ENCODE measurements around the gene DNAH11. TPM values are rescaled to one million over a fixed set of nuclear protein-coding genes. Genes with fewer than 3 reads are reported as not detected.
A peak's percentile ranks its signal among the peaks of the same experiment; 100 is the strongest.

The DNAH11 gene
- polyA plus RNA-seq, 4 donors: 0.24 to 0.33 TPM; not detected in 2

DNA sequence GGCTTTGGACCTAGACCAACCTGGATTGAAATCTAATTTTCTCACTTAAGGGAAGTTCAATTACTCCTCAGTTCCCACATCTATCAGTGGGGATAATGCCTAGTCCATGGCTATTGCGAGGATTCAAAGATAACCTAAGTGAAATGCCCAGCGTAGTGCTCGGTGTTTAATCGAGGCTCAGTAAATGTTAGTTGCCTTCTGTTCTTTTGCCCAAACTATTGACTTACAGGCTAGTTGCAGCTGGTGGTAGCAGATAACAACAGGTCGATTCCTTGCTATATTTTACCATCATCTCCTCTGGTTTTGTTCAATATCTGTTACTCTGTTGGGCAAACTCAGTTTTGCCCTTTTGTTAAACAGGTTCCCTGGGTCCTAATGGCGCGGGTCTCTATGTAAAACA is 22.8 kb downstream of the DNAH11 start:
- no peak overlapping the region for H3K4me3 ChIP-seq (ENCODE audit: low read depth in 1 of 3, low read length in 3 of 3)
- no peak for DNase-seq
- H3K36me3 ChIP-seq (ENCODE audit: control insufficient read depth in 3 of 3, insufficient read depth in 2 of 3, low read depth in 1 of 3, low read length in 3 of 3): no peaks in the 10 kb centered on the region
- WGBS, 3 donors: 41 to 76% (median 62%) methylated on average over 7 of the region's 7 CpGs
- H3K27ac ChIP-seq (ENCODE audit: low read depth in 1 of 3, low read length in 2 of 3): no peak overlapping the region
- FAIRE-seq: no peak
- H3K4me1 ChIP-seq (ENCODE audit: control insufficient read depth in 3 of 3, insufficient read depth in 2 of 3, low read depth in 1 of 3, low read length in 2 of 3): no peaks in the 10 kb centered on the region
- H3K27me3 ChIP-seq (ENCODE audit: control insufficient read depth in 3 of 3, insufficient read depth in 3 of 3, low read length in 3 of 3): no peaks in the 10 kb centered on the region
- no peaks in the 10 kb centered on the region for H3K9me3 ChIP-seq (ENCODE audit: control insufficient read depth in 2 of 2, insufficient read depth in 1 of 2, low read depth in 1 of 2, low read length in 1 of 2)

DNA sequence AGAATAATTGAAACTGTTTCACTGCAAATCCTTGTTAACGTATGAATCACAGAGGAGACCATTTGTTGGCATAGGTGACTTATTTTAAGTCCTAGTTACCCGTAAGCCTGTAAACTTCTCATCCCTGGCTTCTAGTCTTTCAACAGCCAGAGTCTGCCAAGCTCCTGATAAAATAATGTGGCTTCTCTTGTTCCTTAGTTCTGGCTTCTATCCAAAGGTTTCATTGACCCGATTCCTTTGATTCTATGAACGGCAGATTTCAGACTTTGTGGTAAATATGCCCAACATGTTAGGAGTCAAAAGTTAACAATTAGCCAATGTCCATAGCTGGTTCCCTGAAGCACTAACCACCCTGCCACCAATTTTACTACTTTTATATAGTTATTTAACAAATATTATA is 23.3 kb downstream of the DNAH11 start:
- DNase-seq (peak in 1 of 2 donors; percentile 6), FAIRE-seq (no peak)
- Histone ChIP-seq H3K27me3 (ENCODE audit: control insufficient read depth in 3 of 3, insufficient read depth in 3 of 3, low read length in 3 of 3) (no peaks in the 10 kb centered on the region), H3K9me3 (ENCODE audit: control insufficient read depth in 2 of 2, insufficient read depth in 1 of 2, low read depth in 1 of 2, low read length in 1 of 2) (no peaks in the 10 kb centered on the region), H3K36me3 (ENCODE audit: control insufficient read depth in 3 of 3, insufficient read depth in 2 of 3, low read depth in 1 of 3, low read length in 3 of 3) (no peaks in the 10 kb centered on the region), H3K4me1 (ENCODE audit: control insufficient read depth in 3 of 3, insufficient read depth in 2 of 3, low read depth in 1 of 3, low read length in 2 of 3) (no peaks in the 10 kb centered on the region), H3K4me3 (ENCODE audit: low read depth in 1 of 3, low read length in 3 of 3) (no peak overlapping the region), H3K27ac (ENCODE audit: low read depth in 1 of 3, low read length in 2 of 3) (no peak overlapping the region)
- WGBS, 3 donors: 13 to 59% (median 26%) methylated on average over 4 of the region's 4 CpGs

DNA sequence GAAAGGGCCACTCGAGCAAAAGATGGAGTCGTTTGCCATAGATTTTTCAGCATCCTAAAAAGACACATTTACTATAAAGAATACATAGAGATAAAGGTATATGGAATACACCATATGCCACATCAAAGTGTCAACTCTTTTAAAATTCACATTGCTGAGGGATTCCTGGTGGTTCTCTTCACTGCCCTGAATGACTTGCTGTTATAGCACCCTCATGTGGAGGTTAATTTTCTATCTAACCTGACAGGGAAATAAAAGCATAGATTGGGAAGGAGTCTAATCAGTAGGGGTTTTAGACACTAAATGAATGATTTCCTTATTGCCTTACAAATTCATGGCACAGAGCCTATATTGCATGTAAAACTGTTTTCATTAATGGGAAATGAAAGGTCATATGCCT is 25.9 kb downstream of the DNAH11 start:
- no peaks in the 10 kb centered on the region for H3K36me3 ChIP-seq (ENCODE audit: control insufficient read depth in 3 of 3, insufficient read depth in 2 of 3, low read depth in 1 of 3, low read length in 3 of 3)
- no peak overlapping the region for H3K27ac ChIP-seq (ENCODE audit: low read depth in 1 of 3, low read length in 2 of 3)
- DNase-seq (peak; percentile 2 to 28), FAIRE-seq (no peak)
- H3K27me3 ChIP-seq (ENCODE audit: control insufficient read depth in 3 of 3, insufficient read depth in 3 of 3, low read length in 3 of 3): no peaks in the 10 kb centered on the region
- H3K4me1 ChIP-seq (ENCODE audit: control insufficient read depth in 3 of 3, insufficient read depth in 2 of 3, low read depth in 1 of 3, low read length in 2 of 3): no peaks in the 10 kb centered on the region
- WGBS, 3 donors: 71 to 78% (median 75%) methylated on average over 2 of the region's 2 CpGs
- no peaks in the 10 kb centered on the region for H3K9me3 ChIP-seq (ENCODE audit: control insufficient read depth in 2 of 2, insufficient read depth in 1 of 2, low read depth in 1 of 2, low read length in 1 of 2)
- no peak overlapping the region for H3K4me3 ChIP-seq (ENCODE audit: low read depth in 1 of 3, low read length in 3 of 3)

DNA sequence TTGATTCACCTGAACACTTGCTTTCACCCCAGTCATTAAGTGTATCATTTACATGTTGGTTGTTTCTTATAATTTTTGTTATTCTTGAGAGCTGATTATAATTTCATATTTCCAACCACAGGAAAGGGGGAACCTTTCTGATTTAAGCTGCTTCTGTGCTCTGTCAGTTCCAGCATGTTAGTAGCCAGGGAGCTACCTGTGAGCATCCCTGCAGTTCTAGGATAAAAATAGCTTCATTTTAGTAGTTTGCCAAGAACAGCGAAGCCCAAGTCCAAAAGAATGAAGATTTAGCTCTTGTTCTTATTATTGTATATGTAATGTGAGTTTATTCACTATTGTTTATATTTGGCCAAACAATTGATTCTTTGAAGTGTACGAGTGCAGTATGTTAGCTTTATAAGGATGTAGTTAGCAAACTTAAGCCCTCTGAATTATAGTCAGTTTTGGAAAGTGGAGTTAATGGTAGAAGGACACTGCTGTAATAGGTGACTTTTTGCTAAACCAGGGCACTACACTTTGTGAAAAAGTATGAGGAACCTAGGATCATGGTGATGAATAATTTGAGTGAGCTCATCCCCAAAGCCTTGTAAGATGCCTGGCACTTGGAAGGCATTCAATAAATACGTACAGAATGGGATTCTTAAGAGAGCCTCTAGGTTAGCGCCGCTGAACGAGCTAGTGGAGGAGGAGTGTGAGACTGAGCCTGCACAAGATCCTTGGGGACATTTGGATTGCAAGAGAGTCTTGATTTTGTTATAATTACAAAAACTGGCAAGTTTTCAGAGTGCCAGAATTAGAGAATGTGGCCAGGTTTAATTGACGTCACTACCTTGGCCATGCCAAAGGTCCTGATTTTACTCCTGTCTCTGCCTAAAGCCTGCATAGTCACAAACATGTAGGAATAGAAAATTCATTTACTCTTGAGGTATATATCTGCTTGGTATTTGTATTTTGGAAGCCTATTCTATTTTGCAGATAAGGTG is 29.8 kb downstream of the DNAH11 start:
- Histone ChIP-seq H3K9me3 (ENCODE audit: control insufficient read depth in 2 of 2, insufficient read depth in 1 of 2, low read depth in 1 of 2, low read length in 1 of 2) (no peaks in the 10 kb centered on the region), H3K27ac (ENCODE audit: low read depth in 1 of 3, low read length in 2 of 3) (no peak overlapping the region), H3K4me3 (ENCODE audit: low read depth in 1 of 3, low read length in 3 of 3) (no peak overlapping the region), H3K4me1 (ENCODE audit: control insufficient read depth in 3 of 3, insufficient read depth in 2 of 3, low read depth in 1 of 3, low read length in 2 of 3) (no peaks in the 10 kb centered on the region), H3K27me3 (ENCODE audit: control insufficient read depth in 3 of 3, insufficient read depth in 3 of 3, low read length in 3 of 3) (no peaks in the 10 kb centered on the region), H3K36me3 (ENCODE audit: control insufficient read depth in 3 of 3, insufficient read depth in 2 of 3, low read depth in 1 of 3, low read length in 3 of 3) (no peaks in the 10 kb centered on the region)
- WGBS, 3 donors: 77 to 85% (median 80%) methylated on average over 7 of the region's 7 CpGs
- DNase-seq: no peak
- FAIRE-seq: no peak

DNA sequence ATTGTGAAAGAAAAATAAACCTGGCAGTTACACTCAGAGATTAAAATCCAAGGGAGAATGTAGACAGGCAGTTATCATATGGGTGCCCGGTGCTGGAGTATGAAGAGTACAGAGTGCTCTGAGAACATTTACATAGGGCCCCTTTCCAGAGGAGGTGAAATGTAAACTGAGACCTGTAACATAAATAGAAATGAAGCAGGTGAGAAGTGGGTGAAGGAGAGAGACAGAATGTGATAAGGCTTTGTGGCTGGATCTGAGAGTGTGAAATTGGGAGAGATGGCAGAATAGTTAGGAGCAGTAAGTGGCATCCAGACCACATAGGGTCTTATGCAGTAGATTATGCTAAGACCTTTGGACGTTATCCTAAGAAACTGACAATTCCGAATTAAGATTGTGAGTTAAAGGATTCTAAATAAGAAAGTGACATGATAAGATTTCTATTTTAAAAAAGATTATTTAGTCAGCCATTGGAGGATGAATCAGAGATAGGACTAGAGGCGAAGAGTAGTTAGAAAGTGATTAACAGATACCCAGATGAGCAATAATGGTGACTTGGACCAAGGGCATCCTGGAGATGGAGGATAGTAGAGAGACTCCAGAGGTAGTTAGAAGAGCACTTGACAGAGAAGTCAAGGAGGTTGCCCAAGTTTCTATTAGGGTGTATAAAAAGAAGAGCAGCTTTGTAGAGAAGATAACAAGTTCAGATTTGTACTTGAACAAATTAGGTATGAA is 36.7 kb downstream of the DNAH11 start:
- Histone ChIP-seq H3K4me1 (ENCODE audit: control insufficient read depth in 3 of 3, insufficient read depth in 2 of 3, low read depth in 1 of 3, low read length in 2 of 3) (no peaks in the 10 kb centered on the region), H3K36me3 (ENCODE audit: control insufficient read depth in 3 of 3, insufficient read depth in 2 of 3, low read depth in 1 of 3, low read length in 3 of 3) (no peaks in the 10 kb centered on the region), H3K4me3 (ENCODE audit: low read depth in 1 of 3, low read length in 3 of 3) (no peak overlapping the region), H3K27me3 (ENCODE audit: control insufficient read depth in 3 of 3, insufficient read depth in 3 of 3, low read length in 3 of 3) (no peaks in the 10 kb centered on the region), H3K9me3 (ENCODE audit: control insufficient read depth in 2 of 2, insufficient read depth in 1 of 2, low read depth in 1 of 2, low read length in 1 of 2) (peaks cover 0 to 3% of the 10 kb centered on the region in 2 donors), H3K27ac (ENCODE audit: low read depth in 1 of 3, low read length in 2 of 3) (peak overlapping the region in 1 of 3 donors; percentile 40)
- FAIRE-seq (no peak), DNase-seq (no peak)
- 59 to 80% (median 73%) methylated on average over 4 of the region's 4 CpGs for WGBS, 3 donors

DNA sequence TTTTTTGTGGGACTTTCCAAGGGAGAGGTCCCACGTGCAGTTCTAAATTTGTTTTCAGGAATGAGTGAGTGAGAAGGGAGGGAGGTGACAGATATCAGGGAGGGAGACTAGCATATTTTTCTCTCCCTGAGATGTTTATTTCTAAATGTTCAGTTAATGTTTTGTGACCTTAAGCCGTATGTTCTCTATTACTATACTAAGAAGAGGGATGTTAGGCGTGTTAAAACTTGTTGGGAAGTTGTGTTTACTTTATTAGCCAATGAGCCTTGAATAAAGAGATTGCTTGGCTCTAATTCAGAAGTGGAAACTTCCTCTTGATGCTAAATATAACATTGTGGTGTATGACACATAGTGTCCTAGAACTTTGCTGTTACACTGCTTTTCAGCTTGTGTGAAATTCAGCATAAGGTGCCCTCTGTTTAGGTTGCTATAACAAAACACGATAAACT is 37.3 kb downstream of the DNAH11 start:
- FAIRE-seq (no peak), DNase-seq (peak; percentile 2 to 8)
- WGBS, 3 donors: 31 to 39% (median 36%) methylated on average over 4 of the region's 4 CpGs
- Histone ChIP-seq H3K27ac (ENCODE audit: low read depth in 1 of 3, low read length in 2 of 3) (peak overlapping the region in 1 of 3 donors; percentile 40), H3K27me3 (ENCODE audit: control insufficient read depth in 3 of 3, insufficient read depth in 3 of 3, low read length in 3 of 3) (no peaks in the 10 kb centered on the region), H3K4me1 (ENCODE audit: control insufficient read depth in 3 of 3, insufficient read depth in 2 of 3, low read depth in 1 of 3, low read length in 2 of 3) (no peaks in the 10 kb centered on the region), H3K36me3 (ENCODE audit: control insufficient read depth in 3 of 3, insufficient read depth in 2 of 3, low read depth in 1 of 3, low read length in 3 of 3) (no peaks in the 10 kb centered on the region), H3K9me3 (ENCODE audit: control insufficient read depth in 2 of 2, insufficient read depth in 1 of 2, low read depth in 1 of 2, low read length in 1 of 2) (peaks cover 0 to 3% of the 10 kb centered on the region in 2 donors), H3K4me3 (ENCODE audit: low read depth in 1 of 3, low read length in 3 of 3) (no peak overlapping the region)

GRCh38 chr7:21585070-21585724 is 42.4 kb downstream of the DNAH11 start:
- Histone ChIP-seq H3K27me3 (ENCODE audit: control insufficient read depth in 3 of 3, insufficient read depth in 3 of 3, low read length in 3 of 3) (no peaks in the 10 kb centered on the region), H3K4me3 (ENCODE audit: low read depth in 1 of 3, low read length in 3 of 3) (no peak overlapping the region), H3K9me3 (ENCODE audit: control insufficient read depth in 2 of 2, insufficient read depth in 1 of 2, low read depth in 1 of 2, low read length in 1 of 2) (peaks cover 0 to 3% of the 10 kb centered on the region in 2 donors), H3K4me1 (ENCODE audit: control insufficient read depth in 3 of 3, insufficient read depth in 2 of 3, low read depth in 1 of 3, low read length in 2 of 3) (no peaks in the 10 kb centered on the region), H3K36me3 (ENCODE audit: control insufficient read depth in 3 of 3, insufficient read depth in 2 of 3, low read depth in 1 of 3, low read length in 3 of 3) (no peaks in the 10 kb centered on the region), H3K27ac (ENCODE audit: low read depth in 1 of 3, low read length in 2 of 3) (no peak overlapping the region)
- FAIRE-seq (no peak), DNase-seq (no peak)
- WGBS, 3 donors: 85 to 90% (median 89%) methylated on average over 6 of the region's 6 CpGs

- no peak overlapping the region for H3K4me3 ChIP-seq (ENCODE audit: low read depth in 1 of 3, low read length in 3 of 3)
- WGBS, 3 donors: 65 to 70% (median 69%) methylated on average over 4 of the region's 4 CpGs
- no peaks in the 10 kb centered on the region for H3K9me3 ChIP-seq (ENCODE audit: control insufficient read depth in 2 of 2, insufficient read depth in 1 of 2, low read depth in 1 of 2, low read length in 1 of 2)
- H3K36me3 ChIP-seq (ENCODE audit: control insufficient read depth in 3 of 3, insufficient read depth in 2 of 3, low read depth in 1 of 3, low read length in 3 of 3): no peaks in the 10 kb centered on the region
- FAIRE-seq (no peak), DNase-seq (no peak)
- H3K27me3 ChIP-seq (ENCODE audit: control insufficient read depth in 3 of 3, insufficient read depth in 3 of 3, low read length in 3 of 3): no peaks in the 10 kb centered on the region
- no peak overlapping the region for H3K27ac ChIP-seq (ENCODE audit: low read depth in 1 of 3, low read length in 2 of 3)
- H3K4me1 ChIP-seq (ENCODE audit: control insufficient read depth in 3 of 3, insufficient read depth in 2 of 3, low read depth in 1 of 3, low read length in 2 of 3): no peaks in the 10 kb centered on the region
Observed at GRCh38 chr7:21587139-21587784, 44.4 kb downstream of the DNAH11 start.
